HG02610 (cell line): ENCODE measurements around the gene FRMPD4.
"Not testable (repeated sequence)": the region's sequence is repeated elsewhere in the genome, so short reads cannot be mapped to it uniquely, and the experiment has no call there.

Experiments
- ATAC-seq: cut with Tn5 transposase; IDR thresholded peaks from one replicate; pipeline ENCODE4 v1.9.1; 2021; ENCODE audit warnings: mild to moderate bottlenecking, moderate library complexity; ENCODE audit not compliant: unreplicated experiment

FRMPD4 gene

DNA sequence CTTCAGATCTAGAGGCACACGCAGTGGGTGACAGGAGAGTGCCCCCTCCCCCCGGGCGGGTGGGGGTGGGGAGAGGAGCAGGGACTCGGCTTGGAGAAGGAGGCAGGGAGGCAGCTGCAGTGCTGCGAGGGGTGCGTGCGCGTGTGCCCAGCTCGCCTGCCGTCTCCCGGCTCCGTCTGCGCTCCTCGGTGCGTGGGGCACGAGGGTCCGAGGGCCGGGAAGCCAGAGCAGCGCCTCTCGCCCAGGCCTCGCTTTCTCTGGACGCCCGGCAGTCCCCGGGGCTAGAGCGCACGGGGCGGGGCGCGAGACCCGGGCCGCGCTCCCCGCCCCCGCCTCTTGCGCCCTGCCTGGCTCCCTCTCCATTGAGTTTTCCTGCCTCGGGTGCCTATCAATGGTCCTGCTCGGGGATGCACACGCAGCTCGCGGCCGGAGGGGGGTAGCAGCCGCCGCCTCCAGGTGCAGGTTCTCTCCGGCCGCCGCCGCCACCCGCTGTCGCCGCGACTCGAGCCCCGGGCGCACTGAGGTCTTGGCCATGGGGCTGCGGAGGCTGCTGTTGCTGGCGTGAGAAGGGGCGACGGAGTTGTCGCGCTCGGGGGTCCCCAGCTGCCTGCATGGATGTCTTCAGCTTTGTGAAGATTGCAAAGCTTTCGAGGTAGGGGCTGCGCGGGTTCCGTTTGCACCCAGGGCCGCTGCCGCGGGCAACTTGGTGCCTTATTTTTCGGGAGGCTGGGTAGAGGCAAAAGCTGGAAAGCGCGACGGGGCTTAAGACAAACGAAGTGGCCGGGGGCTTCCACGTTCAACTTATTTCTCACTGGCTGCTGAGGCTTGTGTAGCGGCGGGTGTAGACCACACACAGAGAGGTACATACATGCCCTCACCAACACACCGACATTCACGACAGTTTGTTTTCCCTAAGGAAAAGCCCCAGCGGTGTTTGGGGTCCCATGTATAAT is at the start of gene FRMPD4:
TSS of gene FRMPD4 (plus strand) at position 113 of the 953 bp plus-strand sequence. CDS start at position 612, 499 bp downstream.
- no peak for ATAC-seq

DNA sequence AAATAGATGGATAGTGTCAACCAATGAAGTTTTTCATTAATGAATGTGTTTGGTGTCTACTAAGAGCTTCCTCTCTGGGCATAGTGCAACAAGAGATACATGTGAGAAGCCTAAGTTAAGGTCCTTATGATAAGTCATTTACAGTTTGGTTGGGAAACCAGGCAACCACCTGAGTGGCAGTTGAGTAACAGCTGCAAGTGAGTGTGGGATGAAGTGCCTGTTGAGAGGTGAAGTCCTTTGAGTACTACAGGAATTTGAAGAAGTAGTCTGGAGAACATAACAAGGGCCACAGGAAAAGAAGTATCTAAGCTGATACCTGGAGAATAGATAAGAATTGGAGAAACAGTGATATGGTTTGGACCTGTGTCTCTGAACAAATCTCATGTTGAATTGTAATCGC is 48.5 kb upstream of the FRMPD4 start:
- ATAC-seq: no peak

DNA sequence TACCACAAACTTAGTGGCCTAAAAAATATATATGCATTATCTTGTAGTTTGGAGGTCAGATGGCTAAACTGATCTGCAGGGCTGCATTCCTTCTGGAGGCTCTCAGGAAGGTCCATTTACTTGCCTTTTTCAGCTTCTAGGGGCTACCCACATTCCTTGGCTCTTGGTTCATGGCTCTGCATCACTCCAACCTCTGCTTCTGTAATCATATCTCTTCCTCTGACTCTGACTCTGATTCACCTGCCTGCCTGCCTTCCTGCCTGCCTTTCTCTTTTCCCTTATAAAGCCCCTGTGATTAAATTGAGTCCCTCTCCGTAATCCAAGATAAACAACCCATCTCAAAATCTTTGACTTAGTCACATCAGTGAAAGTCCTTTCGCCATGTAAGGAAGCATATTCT is 25.0 kb upstream of the FRMPD4 start:
- no peak for ATAC-seq

DNA sequence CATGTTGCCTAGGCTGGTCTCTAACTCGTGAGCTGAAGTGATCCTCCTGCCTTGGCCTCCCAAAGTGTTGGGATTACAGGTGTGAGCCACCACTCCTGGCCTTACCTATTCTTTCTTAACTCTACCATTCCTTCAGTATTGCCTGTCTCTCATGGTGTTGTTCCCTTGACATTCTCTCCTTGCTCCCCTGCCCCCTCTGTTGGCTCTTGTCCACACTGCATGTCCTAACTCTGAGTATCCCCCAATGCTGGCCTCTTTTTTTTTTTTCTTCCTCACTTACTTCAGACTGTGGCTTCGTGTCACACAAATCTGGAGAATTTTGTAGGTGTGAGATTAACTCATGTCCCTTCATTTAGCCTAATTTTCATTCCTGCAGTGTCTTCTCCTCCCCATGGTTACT is 22.9 kb upstream of the FRMPD4 start:
- ATAC-seq: no peak

DNA sequence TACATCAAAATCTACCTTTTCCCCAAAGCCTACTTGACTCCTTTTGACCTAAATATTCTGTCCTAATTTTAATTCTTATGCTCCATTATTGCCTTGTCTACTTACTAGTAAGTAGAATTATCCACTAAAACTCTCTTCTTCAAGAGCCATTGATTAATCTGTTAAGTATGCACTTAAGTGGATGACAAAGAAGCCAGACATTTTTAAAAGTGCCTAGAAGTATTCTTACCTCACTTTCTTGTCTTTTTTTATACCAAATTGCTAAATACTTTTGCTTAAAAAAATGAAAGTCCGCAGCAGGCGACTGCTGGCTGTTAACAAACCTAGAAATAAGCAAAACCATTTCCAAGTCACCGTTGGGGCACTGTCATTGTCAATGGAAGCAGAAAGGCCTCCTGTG is 20.1 kb upstream of the FRMPD4 start:
- ATAC-seq: no peak

DNA sequence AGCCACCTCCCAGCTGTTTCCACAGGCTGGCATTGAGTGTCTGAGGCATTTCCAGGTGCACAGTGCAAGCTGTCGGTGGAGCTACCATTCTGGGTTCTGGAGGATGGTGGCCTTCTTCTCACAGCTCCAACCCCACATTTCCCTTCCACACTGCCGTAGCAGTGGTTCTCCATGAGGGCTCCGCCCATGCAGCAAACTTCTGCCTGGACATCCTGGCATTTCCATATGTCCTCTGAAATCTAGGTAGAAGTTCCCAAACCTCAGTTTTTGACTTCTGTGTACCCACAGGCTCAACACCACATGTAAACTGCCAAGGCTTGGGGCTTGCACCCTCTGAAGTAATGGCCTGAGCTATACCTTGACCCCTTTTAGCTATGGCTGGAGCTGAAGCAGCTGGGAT is 10.3 kb upstream of the FRMPD4 start:
- no peak for ATAC-seq

DNA sequence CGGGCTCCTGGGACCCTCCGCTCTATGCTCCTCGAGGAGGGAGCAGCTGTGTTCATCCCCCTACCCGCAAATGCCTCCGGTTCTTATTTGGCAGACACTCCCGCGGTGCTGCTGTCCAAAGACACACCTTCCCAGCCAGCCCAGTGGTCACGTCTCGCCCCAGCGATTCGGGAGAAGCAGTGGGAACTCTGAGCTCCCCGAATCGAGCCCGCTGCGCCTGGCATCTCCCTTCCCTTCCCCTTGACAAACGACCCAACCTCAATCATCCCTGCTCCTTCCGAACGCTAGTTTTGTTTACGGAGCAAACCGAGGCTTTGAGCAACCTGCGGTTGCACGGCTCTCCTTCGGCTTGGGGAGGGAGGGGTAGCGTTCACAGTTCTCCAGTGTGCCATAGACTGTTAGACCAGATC is 317 bp upstream of the FRMPD4 start:
- no peak for ATAC-seq

DNA sequence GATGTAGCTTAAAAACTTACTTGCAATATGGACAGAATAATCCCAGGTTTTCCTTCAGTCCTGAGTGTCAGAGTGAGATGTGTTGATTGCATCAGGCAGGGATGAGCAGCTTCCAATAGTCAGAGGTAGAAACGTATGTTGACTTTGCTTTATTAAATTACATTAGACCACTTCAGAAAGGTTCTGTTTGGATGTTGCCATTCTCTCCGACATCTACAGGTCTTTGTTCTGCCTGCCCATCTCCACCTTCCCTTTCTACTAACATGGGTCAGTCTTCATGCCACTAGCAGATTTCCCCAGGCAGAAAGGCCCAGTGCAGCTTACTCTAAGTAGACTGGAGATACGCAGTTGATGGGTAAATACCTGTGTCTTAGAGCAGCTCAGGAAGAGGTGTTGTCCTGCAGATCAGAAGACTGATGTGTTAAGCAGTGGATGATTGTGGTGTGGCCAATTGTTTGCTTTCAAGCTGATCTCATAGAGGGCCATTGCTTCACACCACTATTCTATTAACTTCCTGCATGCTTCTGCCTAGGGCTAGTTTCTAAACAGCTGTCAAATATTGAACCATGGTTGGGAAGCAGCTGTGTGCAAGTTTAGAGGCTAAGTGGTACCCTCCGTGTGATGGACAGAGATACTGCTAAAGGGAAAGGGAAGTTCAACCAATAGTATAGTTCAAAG is 1.8 kb downstream of the FRMPD4 start:
- no peak for ATAC-seq

DNA sequence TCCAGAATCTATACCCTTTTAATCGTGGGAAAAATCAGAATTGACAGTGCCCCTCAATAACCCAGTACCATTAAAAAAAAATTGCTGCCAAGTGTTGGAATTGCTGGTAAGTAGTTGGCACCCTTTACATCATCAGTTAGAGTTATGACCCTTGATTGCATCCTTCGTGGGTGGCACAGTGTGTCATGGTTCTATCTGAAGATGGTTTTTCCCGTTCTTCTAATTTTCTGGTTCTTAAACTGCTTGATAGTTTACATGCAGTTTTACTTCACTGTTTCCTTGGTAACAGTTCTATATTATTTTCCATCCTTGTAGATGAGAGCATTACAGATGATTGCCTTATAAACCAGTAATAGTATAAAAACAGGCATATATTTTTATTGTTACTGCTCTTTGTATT is 3.2 kb downstream of the FRMPD4 start:
- ATAC-seq: no peak

DNA sequence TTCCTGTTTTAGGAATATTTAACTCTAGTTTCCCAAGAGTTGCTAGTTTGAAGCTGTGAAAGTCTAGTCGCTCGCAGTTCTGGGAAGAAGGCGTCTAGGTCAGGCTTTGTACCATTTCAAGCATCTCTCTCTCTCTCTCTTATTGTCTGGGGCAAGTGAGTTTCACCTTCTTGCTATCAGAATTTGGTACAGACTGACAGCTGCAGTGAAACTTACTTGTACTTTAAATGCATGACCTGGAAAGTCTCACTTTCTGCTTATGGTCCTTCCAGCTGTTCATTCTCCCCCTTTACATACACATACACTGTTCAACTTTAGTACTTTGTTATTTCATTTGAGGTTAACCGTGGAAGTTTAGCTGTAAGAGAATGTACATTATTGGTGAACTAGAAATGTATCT is 4.4 kb downstream of the FRMPD4 start:
- ATAC-seq: no peak

DNA sequence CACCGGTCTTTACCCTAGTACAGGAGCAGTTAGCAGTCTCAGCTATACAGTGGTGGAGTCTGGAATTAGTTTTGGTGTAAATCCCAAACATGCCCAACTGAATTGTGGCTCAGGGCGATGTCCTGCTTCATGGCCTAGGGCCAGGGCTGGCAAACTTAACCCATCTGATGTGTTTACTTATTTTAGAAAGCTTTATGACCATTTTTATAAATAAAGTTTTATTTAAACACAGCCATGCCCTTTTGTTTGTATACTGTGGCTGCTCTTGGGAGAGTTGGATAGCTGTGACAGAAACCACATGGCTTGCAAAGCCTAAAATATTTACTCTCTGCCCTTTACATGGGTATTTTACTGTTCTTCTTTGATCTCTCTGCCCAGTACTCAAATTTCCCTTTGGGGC is 7.1 kb downstream of the FRMPD4 start:
- no peak for ATAC-seq

DNA sequence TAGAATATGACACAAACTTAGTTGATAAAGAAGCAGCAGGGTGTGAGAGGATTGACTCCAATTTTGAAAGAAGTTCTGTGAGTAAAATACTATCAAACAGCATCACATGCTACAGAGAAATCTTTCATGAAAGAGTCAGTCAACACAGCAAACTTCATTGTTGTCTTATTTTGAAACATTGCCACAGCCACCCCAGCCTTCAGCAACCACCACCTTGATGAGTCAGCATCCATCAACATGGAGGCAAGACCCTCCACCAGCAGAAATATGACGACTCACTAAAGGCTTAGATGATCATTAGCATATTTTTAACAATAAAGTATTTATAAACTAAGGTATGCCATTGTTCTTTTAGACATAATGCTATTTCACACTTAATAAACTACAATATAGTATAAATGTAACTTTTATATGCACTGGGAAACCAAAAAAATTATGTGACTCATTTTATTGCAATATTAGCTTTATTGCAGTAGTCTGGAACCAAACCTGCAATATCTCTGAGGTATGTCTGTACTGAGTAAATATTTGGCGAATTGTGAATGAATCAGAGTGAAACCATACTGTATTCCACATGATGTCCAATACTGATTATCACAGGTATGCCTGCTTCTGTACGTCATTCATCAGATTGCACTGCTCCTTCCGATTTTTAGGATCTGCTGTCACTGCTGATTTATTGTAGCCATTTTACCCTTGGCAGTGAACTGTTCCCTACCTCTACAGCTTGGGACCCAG is 11.6 kb downstream of the FRMPD4 start:
- ATAC-seq: no peak

DNA sequence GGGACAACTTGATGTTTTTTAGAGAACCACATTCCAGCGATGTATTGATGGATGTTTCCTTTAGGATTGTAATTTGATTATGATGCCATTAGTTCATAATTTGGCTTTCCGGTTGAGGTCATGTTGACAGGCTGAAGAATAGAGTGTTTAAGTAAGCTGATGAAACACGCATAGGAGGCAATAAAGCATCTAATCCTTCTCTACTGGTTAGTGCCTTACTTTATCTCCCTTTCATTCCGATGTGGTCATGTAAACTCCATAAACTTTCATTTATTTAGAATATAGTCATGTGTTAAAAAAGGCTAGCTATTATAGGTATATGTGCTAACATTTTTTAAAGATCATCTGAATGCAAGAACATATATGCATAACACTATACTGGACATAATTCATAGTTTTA is 15.0 kb downstream of the FRMPD4 start:
- ATAC-seq: no peak

DNA sequence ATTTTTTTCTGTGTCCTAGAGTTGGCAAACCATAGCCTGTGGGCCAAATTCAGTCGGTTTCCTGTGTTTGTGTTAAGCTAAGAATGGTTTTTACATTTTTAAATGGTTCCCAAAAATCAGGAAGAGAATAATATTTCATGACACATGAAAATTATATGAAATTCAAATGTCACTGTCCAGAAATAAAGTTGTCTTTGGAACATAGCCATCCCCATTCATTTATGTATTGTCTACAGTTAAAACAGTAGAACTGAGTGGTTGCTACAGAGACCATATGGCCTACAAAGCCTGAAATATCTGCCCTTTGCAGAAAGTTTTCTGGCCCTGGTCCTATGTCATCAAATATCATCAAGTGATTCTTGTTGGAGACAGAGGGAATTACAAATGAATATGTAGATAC is 15.5 kb downstream of the FRMPD4 start:
- ATAC-seq: no peak

DNA sequence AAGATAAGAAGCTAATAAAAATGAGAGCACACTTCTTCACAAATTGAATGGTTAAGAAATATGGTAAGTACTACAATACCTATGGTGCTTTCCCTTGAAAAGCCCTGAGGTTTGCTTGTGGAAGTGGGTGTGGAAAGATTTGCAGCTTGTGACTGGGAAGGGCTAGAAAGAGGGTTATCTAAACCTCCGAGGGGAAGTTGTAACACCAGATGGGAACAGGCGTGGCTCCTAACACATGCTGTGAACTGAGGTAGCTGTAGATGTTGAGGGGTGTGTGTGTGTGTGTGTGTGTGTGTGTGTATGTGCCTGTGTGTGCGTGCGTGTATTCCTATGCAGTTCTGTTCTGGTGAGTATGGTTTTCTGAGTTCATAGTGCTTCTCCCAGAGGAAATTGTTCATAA is 21.5 kb downstream of the FRMPD4 start:
- no peak for ATAC-seq

DNA sequence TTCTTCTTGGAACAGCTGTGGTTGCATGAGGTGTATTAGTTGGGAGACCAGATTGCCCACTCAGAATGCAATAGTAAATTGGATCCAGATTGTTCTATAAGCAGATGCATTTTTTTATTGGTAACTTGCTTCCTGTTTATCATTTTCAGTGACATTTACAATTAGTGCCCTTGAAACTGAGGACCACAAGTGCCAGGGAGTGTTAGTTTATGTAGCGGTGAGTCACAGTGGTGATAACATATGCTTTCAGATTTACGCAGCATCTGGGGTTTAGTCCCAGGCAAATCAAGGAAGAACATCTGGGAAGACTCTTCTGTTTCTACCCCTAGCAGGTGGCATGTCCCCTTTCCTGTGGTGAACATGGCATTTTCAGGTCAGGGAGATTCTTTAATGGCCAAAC is 24.1 kb downstream of the FRMPD4 start:
- ATAC-seq: no peak

DNA sequence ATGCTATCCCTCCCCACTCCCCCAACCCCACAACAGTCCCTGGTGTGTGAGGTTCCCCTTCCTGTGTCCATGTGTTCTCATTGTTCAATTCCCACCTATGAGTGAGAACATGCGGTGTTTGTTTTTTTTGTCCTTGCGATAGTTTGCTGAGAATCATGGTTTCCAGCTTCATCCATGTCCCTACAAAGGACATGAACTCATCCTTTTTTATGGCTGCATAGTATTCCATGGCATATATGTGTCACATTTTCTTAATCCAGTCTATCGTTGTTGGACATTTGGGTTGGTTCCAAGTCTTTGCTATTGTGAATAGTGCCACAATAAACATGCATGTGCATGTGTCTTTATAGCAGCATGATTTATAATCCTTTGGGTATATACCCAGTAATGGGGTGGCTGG is 25.9 kb downstream of the FRMPD4 start:
- ATAC-seq: not testable (repeated sequence)

DNA sequence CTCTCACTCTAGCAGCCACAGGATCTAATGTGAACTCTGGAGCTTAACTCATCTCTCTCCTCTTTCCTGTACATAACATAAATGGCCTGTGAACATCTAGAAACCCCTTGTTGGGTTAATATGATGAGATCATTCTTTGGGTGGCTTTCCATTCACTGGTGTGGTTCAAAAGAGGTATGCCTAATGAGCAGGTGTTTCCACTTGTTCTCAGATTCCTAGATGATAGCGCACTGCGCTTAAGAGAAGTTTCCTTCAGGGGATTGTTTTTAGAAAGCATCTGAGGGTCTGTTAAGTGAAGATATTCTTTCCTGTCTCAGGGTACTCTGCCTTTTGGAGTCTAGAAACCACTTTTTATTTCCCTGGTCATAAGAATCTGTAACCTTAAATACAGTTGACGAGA is 32.5 kb downstream of the FRMPD4 start:
- no peak for ATAC-seq

DNA sequence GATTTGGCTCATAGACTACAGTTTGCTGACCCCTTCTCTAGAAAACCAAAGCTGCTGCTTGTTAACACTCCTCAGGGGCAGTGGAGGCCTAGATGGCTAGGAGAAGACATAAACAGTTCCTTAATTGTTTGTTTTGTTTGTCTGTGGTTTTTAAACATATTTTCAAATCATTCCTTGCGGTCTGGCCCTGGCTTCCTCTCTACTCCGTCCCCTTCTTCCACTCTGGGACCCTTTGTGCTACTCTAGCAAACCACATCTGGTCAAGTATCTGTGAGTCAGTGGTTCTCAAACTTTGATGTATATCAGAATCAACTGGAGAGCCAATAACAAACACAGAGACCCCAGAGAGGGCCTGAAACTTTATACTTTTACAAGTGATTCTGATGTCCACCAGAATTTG is 36.1 kb downstream of the FRMPD4 start:
- ATAC-seq: no peak

DNA sequence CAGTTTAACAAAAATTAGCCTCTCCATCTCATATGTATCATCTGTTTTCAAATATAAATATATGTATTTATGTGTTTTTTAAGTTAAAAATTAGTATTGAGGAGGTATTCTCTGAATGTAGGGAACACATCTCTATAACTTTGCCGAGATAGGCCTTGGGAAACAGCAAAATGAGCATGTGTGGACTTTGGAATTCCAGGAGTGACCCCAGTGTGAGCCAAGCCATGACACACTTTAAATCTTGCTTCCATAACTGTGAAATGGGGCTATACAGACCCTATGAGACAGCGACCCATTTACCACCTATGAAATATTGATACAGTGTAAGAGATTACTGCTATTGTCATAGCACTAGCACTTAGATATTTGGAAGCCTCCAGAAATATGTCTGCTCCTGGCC is 58.8 kb downstream of the FRMPD4 start:
- no peak for ATAC-seq

DNA sequence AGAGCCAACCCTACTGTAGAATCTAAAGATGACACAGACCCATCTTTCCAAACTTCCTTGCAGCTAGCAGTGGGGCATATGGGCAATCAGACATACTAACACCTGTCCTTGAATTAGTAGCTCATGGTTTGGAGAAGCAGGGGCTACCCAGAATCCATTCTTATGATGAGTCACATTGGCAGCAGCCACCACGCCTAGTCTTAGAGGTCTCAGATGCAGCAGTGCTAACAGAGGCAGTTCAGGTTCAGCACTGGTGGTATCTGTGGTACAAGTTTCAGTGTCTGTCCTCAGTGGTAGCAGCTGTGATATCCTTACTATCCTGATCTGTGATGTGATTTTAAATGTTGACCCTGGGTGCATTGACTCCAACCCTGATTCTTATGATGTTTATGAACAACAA is 68.1 kb downstream of the FRMPD4 start:
- ATAC-seq: no peak
